Activated CD8-positive, alpha-beta memory T cell treated with anti-CD3 and anti-CD28 coated beads for 4 hours (primary cell): ENCODE data around the gene FOXP3.

Experiments
- DNase-seq, 2 donors: peaks; one replicate each; pipeline ENCODE4 v3.0.0-alpha.2; 2020; ENCODE audit warnings: low read depth in 2 of 2

Gene FOXP3

DNA sequence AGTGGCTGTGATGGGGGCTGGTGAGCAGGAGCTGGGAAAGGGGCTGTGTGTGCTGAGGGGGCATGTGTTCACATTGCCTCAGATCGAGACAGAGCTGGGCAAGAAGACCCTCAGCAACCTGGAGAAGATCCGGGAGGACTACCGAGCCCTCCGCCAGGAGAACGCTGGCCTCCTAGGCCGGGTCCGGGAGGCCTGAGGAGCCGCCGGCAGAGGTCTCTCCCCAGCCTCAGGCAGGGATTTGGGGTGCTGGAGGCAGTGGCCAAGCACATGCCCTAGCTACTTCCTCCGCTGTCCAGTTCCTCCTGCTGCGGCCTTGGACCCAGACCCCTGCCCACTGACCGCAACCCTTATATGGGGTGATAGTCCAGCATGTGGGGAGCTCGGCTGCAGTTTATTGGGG, 14.4 kb downstream of the FOXP3 start:
- no peak for DNase-seq

DNA sequence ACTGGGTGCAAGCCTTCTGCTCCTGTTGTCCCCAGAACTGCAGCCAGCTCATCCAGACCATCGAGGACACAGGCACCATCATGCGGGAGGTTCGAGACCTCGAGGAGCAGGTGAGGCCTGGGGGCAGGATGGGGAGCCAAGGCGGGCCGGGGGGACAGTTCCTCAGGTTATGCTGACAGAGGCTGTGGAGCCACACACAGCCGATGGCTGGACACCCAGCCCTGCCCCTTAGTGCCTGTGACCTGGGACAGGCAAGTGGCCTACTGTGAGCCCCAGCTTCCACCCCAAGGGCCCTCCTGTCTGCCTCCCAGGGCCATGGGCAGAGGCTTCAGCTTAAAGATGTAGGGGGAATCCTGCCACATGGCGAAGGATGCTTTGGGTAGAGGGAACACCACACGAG, 14.9 kb downstream of the FOXP3 start:
- no peak for DNase-seq

DNA sequence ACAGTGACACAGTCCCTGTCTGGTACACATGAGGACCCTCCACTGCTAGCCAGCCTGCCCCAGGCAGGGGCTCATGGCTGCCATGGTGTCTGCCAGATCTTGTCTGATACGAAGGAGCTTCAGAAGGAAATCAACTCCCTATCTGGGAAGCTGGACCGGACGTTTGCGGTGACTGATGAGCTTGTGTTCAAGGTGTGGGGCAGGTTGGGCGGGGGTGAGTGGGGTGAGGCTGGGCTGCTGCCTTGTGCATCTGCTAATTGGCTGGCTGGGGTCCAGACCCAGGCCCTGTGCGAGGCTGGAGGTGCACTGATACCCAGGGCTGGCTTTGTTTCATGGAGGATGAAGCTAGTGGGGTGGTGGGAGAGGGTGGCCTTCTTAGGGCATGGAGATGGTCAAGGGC, 15.4 kb downstream of the FOXP3 start:
- no peak for DNase-seq

DNA sequence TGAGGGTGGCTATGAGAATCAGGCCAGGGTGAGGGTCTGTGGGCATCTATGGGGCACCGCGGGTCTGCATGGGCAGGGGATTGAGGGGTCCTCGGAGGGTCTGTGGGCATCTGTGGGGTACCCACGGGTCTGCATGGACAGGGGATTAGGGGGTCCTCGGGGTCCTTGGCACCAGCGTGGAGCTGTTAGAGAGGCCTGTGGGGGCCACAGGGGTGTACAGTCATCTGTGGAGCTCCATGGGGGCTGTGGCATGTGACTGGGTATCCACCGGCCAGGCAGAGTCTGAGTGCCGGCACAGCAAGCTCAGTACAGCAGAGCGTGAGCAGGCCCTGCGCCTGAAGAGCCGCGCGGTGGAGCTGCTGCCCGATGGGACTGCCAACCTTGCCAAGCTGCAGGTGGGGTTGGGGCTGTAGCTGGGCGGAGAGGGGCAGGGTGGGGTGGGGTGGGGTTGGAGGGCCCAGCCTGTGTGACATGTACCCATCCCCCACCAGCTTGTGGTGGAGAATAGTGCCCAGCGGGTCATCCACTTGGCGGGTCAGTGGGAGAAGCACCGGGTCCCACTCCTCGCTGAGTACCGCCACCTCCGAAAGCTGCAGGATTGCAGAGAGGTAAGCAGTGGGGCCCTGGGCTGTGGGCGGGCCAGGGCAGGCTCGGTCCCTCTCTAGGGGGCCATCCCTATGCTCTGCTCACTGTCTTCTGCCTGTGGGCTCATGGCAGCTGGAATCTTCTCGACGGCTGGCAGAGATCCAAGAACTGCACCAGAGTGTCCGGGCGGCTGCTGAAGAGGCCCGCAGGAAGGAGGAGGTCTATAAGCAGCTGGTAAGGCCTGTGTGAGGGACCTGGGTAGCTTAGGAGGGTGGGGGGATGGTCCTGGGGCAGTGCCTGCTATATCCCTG, 16.3 kb downstream of the FOXP3 start:
- DNase-seq: no peak

DNA sequence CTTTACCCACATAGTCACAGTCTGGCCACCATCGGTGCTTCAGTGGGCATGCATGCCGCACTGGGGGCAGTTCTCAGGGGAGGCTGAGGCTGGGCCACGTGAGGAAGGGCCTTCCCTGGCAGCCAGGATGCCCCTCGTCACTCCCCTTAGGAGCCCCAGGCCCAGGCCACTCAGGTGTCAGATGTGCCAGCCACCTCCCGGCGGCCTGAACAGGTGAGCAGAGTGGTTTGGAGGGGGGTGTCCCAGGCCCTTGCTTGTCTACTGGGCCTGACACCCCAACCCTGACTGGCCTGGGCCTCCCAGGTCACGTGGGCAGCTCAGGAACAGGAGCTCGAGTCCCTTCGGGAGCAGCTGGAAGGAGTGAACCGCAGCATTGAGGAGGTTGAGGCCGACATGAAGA, 17.2 kb downstream of the FOXP3 start:
- DNase-seq: no peak

DNA sequence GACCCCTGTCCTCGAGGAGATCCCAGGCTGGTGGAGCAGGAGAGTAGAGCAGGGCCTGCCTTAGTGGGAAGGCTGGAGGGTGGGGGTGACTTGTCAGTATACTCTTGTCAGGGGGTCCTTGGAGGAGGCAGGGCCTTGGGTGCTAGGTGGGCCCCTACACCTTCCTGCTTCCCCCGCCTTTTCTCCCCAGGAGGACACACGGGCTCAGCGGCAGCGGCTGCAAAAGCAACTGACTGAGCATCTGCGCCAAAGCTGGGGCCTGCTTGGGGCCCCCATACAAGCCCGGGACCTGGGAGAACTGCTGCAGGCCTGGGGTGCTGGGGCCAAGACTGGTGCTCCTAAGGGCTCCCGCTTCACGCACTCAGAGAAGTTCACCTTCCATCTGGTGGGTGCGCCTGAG, 18.0 kb downstream of the FOXP3 start:
- no peak for DNase-seq

DNA sequence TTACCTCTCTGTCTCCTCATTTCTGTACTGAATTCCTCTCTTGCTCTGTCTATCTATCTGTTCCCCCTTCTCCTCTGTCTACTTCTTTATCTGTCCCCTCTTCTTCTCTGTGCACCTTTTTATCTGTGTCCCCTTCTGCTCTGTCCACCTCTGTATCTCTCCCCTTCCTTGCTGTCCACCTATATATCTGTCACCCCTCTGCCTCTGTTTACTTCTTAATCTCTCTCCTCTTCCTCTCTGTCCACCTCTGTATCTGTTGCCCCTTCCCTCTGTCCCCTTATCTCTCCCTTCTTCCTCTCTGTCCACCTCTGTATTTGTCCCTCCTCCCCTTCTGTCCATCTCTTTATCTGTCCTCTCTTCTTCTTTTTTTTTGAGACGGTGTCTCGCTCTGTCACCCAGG, 20.3 kb downstream of the FOXP3 start:
- DNase-seq: no peak

DNA sequence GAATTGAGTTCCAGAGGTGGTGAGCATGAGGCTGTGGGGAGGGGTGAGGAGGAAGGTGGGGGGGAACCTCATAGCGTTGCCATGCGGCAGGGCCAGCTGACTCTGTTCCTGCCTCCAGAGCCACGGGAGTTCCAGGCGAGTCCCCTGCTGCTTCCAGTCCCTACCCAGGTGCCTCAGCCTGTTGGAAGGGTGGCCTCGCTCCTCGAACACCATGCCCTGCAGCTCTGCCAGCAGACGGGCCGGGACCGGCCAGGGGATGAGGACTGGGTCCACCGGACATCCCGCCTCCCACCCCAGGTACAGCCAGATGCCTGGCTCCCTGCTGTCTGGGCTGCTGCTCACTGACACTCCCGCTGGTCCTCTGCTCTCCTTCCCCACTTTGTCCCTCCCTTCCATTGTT, 21.3 kb downstream of the FOXP3 start:
- no peak for DNase-seq

DNA sequence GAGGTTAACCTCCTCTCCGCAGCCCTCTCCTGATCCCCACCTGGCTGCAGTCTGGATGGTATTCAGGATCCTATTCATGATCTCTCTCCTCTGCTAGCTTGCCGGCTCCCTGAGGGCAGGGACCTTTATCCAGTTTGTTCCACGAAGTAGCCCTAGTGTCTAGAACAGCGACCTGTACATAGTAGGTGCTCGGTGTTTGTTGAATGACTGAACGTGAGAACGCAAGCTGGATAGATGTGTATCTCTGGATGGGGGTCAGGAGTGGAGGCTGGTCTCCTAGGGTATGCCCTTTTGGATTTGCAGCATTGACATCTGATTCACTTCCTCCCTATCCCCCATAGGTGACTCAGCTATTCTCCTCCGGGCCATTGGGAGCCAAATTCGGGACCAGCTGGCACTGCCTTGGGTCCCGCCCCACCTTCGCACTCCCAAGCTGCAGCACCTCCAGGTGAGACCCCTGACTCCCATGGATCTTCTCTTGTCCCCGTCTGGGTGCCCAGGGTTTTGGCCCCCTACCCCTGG, 21.9 kb downstream of the FOXP3 start:
- no peak for DNase-seq

DNA sequence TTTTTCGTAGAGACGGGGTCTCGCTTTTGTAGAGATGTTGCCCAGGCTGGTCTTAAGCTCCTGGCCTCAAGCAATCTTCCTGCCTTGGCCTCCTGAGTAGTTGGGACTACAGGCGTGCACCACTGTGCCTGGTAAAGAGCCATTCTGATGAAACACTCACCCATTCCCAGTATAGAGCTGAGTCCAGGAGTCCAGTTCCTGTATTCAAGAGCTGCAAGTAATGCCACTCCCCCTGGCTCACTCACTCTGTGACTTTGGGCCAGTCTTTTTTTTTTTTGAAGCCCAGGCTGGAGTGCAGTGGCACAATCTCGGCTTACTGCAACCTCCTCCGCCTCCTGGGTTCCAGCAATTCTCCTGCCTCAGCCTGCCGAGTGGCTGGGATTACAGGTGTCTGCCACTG, 25.8 kb downstream of the FOXP3 start:
- no peak for DNase-seq

DNA sequence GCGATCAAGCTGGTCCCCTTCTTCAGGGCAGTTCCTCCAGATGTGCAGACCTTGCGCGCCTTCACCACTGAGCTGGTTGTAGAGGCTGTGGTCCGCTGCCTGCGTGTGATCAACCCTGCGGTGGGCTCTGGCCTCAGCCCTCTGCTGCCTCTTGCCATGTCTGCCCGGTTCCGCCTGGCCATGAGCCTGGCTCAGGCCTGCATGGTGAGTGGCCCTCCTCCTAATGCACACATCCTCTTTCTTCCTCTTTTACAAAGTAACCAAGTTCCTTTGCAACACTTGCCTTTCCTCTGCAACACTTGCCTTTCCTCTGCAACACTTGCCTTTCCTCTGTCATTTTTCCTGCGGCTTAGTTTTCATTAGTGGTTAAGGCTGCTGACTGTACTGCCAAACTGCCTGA, 27.4 kb downstream of the FOXP3 start:
- no peak for DNase-seq

DNA sequence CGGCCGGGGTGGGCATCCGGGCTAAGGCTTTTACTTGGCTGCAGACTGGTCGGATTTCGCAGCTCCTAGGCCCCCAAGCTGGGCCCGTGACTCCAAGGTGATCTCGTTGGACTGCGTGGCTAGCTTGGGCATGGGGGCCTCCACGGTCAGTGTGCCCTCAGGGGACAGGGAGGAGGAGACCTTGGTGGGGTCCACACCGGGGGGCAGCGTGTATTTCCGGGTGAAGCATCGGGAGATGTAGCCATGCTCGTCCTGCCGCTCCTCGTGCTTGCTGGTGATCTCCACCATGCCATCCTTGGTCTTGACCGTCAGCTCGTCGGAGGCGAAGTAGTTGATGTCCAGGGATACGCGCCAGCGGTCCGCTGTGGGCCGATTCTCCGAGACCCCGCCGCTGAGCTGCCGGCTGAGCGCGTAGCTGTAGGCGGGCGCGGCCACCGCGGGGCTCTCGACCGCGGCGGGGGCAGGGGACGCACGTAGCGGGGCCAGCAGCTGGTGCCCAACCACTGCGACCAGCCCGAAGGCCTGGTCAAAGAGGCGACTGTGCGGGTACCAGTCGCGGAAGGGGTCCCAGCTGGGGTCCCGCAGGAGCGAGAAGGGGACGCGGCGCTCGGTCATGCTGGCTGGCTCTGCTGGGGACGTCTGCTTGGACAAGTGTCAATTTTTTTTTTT, 30.5 kb downstream of the FOXP3 start:
- DNase-seq: no peak

DNA sequence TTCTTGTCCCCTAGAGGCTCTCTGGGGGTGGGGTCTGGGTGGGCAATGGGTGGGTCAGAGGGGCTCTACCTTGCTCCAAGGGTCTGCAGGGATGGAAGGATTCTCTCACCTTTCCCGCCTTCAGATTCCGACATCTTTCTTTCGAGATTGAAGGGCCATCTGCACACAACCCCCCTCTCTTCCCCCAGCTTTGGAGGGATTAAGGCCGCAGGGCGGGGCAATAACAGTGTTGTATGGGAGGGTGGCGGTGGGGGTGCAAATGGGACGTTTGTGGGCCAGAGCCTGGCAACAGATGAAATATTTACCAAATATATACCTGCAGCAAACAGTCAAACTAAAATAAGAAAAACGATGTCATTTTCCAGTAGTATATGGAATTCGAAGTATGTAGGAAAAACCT, 31.3 kb downstream of the FOXP3 start, which contains the start of gene CACNA1F:
CACNA1F (minus strand) TSS at position 165 of the 400 bp plus-strand sequence; CDS start at position 134, 31 bp downstream.
- DNase-seq: no peak

DNA sequence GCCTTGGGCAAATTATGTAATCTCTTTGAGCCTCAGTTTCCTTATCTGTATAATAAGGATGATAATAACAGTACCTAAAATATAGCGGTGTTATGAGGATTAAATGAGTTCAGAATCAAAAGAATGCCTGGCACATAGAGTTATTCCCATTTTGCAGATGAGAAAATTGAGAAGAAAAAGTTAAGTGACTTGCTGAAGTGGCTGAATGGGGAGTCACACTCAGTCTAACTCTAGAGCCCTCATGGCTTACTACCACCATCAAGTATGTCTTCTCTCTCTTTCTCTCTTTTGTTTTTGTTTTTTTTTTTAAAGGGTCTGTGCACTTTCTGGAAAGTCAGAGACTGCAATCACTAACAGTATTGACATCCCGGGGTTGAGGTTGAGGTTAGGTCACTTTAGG, 32.0 kb downstream of the FOXP3 start:
- no peak for DNase-seq

DNA sequence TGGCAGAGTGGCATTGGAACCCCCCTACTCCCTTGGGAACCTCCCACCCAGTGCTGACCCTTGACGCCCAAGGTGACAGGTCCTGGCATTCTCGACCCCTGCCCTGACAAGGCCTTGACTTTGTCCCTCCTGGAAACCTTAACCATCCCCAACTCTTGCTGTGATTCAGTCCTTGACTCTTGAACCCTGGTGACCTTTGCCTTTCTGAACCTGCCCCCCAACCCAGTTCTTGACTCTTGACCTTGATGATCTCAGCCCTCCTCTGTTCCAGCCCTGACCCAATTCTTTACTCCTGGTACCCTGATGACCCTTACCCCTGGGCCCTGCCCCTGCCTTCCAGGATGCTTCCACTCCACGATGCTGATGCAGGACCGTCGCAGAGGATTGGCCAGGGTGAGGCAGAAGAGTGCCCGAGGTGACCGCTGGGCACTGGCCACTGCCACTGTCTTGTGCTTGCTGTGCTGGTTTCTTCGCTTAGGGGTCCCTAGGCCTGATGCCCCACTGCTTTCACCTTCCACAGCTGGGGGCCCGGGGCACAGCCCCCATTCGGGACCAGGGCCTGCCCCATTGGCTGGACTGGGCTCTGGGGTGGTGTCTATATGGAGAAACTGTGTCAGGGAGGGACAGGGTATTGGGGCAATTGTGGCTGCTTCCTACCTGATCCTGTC, 33.0 kb downstream of the FOXP3 start:
- no peak for DNase-seq

DNA sequence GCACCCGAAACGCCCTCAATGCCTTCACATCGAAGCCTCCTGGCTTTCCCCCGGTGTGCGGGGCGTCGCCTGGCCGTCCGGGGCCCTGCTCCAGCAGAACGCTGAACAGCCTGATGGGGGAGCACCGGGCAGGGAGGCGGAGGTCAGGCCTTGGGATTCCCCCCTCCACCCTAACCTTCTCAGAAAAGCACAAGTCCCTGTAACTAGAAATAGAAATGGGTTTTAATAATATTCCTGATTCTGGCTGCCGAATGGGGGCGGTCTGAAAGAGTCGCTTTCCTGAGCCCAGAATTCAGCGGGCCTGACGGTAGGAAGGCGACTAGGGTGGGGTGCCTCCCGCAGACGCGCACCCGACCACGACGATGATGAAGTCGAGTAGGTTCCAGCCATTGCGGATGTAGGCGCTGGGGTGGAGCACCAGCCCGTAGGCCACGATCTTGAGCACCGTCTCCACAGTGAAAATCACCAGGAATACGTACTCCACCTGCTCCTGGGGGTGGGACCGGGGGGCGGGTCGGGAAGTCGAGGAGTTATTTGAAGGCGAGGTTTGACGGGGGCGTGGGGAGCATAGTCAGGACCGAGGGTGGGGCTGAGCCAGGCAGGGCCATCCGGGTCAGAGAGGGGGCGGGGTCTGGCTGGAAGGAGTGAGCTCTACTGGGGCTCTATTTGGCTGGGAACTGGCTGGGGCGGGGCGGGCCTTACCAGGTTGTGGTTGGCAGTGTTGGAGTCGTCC, 33.8 kb downstream of the FOXP3 start:
- peak; percentile 7 to 8 for DNase-seq

DNA sequence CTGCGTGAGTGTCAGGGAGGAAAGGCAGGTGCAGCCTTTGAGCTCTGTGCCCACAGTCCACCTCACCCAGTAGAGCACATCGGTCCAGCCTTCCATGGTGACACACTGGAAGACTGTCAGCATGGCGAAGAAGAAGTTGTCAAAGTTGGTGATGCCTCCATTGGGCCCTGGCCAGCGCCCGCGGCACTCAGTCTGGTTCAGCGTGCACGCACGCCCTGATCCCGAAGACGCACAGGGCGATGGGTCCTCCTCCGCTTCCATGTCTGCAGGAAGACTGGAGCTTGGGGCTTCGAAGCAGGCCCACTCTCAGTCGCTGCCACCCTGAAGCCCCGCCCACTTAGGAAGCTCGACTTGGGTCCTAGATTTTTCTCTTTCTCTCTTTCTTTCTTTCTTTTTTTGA, 36.3 kb downstream of the FOXP3 start:
- no peak for DNase-seq

DNA sequence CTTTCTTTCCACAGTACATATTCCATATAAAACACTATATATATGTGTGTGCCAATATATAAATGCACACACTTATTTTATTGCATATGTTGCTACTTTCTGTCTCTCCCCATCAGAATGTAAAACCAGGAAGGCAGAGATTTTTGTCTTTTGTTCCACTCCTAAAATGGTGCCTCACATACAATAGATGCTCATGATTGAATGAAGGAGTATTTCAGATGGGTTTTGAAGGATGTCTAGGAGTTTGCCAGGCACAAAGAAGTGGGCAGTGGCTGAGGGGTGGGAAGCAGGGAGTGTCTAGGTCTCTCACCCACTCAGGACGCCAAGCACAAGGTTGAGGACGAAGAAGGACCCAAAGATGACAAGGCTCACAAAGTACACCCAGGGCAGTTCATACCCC, 36.8 kb downstream of the FOXP3 start:
- DNase-seq: no peak

DNA sequence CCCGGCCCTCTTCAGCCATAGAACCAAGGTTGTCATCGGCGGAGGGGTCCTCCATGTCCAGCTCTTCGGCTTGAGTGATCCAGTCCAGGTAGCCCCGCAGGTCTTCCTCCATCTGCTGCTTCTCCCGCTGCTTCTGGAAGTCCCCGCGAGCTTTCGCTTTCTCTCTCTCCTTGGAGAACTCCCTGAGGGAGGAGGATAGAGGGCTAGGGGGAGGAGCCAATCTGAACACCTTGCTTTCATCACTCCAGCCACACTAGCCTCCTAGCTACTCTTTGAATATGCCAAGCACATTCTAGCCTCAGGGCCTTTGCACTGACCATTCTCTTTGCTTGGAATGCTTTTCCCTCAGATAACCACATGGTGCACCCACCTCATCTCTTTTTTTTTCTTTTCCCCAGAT, 37.6 kb downstream of the FOXP3 start:
- DNase-seq: no peak

DNA sequence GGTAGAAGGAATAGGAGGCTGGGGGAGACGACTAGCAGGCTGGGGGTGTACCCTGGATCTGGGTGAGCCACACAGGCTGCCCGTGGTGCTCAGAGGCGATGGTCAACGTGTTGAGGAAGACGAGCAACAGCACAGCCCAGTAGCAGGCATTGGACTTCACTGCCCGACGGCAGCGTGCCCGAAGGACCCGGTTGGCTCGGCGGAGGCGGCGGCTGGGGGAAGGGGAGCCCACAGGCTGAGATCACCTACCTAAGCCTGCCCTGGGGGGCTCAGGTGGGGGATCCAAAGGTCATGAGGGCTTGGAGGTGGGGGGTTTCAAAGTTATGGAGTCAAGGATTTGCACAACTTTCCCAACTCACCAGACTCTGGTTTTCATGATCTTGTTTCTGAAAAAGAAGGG, 38.7 kb downstream of the FOXP3 start:
- no peak for DNase-seq

DNA sequence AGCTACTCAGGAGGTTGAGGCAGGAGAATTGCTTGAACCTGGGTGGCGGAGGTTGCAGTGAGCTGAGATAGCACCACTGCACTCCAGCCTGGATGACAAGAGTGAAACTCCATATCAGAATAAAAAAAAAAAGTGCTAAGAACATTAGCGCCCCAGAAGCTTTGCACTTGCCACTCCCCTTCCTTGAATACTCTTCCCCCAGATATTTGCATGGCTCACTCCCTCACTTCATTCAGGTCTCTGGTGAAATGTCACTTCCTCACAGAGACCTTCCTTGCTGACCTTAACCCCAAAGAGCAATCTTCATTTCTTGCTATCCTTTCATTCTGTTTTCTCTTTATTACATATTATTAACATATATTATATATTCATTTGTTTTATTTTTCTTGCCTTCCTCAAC, 42.6 kb downstream of the FOXP3 start:
- DNase-seq: no peak

DNA sequence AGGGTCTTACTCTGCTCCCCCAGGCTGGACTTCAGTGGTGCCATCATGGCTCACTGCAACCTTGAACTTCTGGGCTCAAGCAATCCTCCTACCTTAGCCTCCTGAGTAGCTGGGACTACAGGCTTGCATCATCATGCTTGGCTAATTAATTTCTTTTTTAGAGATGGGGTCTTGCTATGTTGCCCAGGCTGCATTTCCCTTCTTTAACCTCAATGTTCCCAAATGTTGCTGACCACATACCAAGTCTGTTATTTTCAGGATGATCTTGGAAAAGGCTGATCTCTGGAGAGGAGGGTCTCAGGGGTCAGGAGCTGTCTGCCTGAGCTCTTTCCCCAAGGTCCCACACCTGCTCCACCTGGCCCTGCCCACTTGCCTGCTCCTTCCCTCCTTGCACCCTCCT, 44.4 kb downstream of the FOXP3 start:
- no peak for DNase-seq
